Ovary (tissue), 3 donors: ENCODE measurements around the gene CREG1.

Source experiments
- CTCF ChIP-seq, 3 donors: fragments of 450-650 bp in 2 of 3; fragments of 200-600 bp in 1 of 3; IDR thresholded peaks; one replicate each; pipeline versions ENCODE4 v1.5.1 to v1.8.0; 2016 to 2022; ENCODE audit warnings: antibody characterized with exemption in 3 of 3, mild to moderate bottlenecking in 1 of 3
- POLR2A ChIP-seq: fragments of 450-650 bp; IDR thresholded peaks from one replicate; pipeline ENCODE4 v1.6.1; 2017; ENCODE audit warnings: antibody characterized with exemption, mild to moderate bottlenecking, moderate library complexity
- donor health status: DM: no; HTN: no; CAD: no.

GRCh38 chr1:167510881-167511280 lies 42.7 kb downstream of the CREG1 start:
- TF ChIP-seq CTCF (IDR thresholded peaks at IDR 0.05) (no peak), POLR2A (no peak)
